GM21367 (cell line): ENCODE measurements around the gene KRTAP3-2.

Experiments used
- ATAC-seq: cut with Tn5 transposase; IDR thresholded peaks from one replicate; pipeline ENCODE4 v1.9.1; 2021; ENCODE audit not compliant: unreplicated experiment

Gene KRTAP3-2

DNA sequence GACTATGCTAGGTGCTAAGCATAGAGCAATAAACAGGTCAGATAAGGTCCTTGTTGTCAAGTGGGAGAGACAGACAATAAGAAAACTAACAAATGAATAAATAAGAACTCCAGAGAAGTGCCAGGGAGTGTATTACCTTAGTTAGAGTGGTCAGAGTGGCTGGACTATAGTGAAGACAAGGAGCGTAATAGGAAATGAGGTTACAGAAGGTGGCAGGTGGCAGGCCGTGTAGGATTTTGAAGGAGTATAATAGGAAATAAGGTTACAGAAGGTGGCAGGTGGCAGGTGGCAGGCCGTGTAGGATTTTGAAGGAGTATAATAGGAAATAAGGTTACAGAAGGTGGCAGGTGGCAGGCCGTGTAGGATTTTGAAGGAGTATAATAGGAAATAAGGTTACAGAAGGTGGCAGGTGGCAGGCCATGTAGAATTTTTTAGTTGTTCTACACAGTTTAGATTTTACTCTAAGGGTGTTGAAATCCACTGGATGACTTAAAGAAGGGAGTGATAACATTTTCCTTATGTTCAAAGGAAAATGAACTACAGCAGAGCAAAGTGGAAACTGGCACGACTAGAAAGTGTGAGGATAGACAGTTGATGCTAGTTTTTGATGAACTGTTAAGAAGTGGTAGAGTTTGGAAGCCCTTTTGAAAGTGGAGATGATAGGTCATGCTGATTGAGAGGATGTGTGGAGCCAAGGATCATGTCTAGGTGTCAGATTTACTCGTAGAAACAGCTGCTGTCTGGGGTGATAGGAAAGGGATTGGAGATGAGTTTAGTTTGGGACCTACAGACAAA is 12.8 kb upstream of the KRTAP3-2 start:
- no peak for ATAC-seq

DNA sequence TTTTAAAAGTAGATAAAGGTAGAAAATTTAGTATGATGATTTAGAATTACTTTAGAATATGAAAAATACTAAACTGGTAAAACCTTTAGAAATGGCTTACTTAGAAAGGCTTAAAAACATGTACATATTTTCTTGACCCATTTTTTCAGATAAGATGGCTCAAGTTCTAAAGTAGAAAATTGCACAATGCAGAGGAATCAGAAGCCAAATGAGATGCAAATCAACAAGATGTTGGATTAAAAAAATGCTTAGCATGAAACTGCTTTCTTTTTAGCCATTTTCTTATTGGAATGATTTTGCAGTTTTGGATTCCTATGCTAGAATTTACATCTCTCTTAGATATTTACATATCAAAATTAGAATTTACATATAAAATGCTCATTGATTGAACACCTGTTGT is 10.7 kb upstream of the KRTAP3-2 start:
- no peak for ATAC-seq

DNA sequence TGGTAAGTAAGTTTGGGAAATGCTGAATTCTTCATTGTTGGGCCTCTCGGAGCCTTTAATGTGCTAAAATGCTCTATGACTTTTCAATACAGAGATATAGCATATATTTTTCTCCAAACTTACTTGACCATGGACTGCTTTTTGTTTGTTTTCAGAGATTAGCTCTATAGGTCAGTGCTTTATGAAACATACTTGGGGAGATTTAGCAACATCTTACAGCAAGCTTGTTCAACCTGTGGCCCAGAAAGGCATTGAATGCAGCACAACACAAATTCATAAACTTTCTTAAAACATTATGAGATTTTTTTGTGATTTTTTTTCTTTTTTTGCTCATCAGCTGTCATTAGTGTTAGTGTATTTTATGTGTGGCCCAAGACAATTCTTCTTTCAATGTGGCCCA is 10.2 kb upstream of the KRTAP3-2 start:
- ATAC-seq: no peak

- ATAC-seq: no peak
Observed at GRCh38 chr17:41009301-41009760, 9.6 kb upstream of the KRTAP3-2 start.

DNA sequence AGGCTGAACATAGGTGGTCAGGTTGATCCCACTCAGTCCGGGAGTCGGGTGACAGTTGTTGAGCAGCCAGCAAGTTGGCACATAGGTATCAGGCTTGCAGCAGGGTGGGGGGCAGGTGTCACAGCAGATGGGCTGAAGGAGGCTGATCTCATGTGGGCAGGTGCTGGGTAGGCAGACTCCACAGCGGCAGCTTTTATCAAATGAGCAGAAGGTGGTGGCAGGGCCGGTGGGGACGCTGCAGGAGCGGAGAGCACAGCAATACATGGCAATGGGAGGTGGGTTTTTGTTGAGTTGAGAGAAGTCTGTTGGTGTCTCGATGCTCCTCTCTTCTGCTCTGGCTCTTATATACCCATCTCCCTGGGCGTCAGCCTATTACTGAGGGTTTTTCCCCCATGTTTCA is 9.1 kb upstream of the KRTAP3-2 start, which contains the start of gene KRTAP3-1:
Gene KRTAP3-1 (minus strand): TSS at position 318 of the 400 bp plus-strand sequence. CDS start 54 bp downstream, at position 264.
- ATAC-seq: no peak

- no peak for ATAC-seq
Observed at GRCh38 chr17:41004397-41004796, 4.7 kb upstream of the KRTAP3-2 start.

GRCh38 chr17:41003926-41004325 is 4.2 kb upstream of the KRTAP3-2 start:
- ATAC-seq: no peak

DNA sequence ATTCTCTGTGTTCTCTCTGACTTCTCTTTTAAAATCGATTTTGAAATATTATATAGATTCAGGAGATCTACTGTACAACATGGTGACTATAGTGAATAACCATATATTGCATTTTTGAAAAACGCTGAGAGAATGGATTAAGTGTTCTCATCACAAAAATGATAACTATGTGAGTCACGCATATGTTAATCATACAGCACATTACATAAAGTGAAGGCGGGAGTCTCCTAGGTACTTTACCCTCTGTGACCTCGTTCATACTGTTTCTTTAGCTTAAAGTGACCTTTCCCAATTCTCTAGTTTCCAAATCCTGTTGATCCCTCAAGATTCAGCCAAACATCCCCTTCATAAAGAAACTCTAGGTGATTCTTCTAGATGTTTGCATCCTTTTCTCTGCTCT is 3.1 kb upstream of the KRTAP3-2 start:
- no peak for ATAC-seq

GRCh38 chr17:41001795-41002194 is 2.1 kb upstream of the KRTAP3-2 start:
- ATAC-seq: no peak

DNA sequence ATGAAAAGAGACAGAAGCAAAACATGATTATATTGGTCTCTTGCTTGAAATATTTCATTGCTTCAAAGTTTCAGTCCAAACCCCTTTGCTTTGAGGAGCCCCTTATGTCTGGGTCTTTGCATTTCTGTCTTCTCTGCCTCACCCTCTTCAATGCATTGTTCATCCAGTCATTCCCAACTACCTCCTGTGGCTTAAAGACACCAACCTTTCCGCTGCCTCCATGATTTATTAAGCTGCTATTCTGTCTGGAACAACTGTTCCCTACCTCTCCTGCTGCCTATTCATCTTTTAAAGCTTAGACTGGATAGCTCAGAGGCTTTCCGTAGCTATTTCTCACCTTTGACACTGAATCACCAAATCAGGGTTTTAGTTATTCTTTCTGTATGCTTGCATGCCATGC is 2.3 kb downstream of the KRTAP3-2 start:
- no peak for ATAC-seq

DNA sequence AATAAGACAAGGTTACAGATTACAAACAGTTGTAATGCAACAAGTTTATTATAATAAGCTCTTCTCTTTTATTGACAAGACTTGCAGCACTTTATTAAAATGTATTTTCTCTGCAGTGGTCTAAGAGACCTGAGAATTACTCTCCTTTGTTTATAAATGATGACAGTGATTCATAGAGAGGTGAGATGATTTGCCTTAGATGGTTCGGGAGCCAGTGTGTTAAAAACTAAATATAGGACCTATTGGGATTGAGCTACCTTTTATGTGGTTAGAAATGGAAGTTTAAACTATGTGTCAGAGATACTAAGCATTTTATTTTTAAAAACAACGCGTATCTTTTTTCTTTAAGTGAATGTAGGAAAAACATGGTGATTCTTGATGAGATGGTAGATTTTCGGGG is 2.9 kb downstream of the KRTAP3-2 start:
- no peak for ATAC-seq

- ATAC-seq: no peak
Observed at GRCh38 chr17:40995116-40995515, 4.6 kb downstream of the KRTAP3-2 start.

DNA sequence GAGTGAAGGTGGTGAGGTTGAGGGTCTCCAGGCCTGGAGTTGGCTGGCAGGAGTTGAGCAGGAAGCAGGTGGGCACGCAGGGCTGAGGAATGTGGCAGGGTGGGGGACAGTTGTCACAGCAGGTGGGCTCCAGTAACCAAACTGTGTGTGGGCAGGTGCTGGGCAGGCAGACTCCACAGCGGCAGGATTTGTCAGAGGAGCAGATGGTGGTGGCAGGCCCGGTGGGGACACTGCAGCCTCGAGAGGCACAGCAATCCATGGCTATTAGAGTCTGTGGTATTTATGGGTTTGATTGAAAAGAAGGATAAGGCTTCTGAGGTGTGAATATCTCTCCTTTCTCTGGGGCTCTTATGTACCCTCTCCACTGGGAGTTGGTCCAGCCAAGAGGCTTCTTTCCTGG is 5.9 kb downstream of the KRTAP3-2 start, which contains the start of gene KRTAP3-3:
Gene KRTAP3-3 (minus strand): TSS at position 326 of the 400 bp plus-strand sequence. CDS start 67 bp downstream, at position 259.
- no peak for ATAC-seq

DNA sequence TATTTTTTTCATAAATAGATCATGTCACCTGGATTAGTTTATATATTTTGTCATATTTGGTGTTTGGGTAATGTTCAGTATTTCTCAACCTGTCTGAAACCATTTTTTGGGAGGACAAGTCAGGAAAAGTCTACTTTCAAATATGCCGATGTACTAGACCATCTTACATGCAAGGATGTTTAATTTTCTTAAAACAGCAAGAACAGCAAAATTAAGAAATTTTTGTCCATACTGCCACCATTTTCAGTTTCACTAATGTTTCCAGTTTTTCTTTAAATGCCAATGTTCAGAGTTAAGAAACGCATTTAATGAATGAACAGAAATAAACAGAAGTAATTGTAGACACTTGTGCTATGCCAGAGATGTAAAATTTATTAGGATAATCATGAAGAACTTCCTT is 6.6 kb downstream of the KRTAP3-2 start:
- ATAC-seq: no peak

DNA sequence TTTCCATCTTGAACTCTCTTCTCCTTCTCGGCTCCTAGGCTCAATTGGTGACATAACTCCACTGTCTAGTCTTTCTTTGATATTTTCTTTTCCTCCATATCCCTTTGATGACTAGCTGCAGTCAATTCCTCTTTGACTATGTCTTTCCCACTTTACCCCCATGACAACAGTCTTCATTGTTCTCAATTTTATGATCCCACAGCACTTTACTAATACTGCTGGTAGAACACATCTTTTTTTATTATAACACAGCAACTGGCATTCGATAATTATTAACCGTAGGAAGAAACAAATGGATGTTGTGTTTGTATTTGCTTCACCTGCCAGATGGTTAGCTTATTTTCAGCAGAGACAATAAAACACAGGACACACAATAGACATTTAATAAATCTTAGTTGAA is 7.0 kb downstream of the KRTAP3-2 start:
- no peak for ATAC-seq

DNA sequence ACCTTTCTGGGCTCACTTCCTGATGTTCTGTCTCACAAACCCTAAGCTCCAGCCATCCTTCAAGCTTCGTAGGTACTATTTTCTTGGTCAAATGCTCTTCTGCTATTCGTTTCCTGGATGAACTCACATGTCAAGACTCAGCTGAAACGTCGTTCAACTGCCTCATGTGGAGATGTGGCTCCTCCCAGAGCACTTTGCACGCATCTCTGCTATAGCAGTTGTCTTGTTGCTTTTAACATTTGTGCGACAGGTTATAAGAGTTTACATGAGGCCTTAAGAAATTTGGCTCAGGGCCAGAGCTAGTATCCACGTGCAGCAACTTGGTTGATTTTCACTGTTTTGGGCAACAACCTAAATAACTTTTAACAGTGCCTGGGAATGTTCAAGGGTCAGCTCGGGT is 12.8 kb downstream of the KRTAP3-2 start:
- no peak for ATAC-seq

GRCh38 chr17:40984226-40984625 is 15.5 kb downstream of the KRTAP3-2 start, which contains the start of gene KRT40:
TSS of gene KRT40 (minus strand) at chr17:40984326. CDS start at chr17:40984273, 53 bp downstream.
- no peak for ATAC-seq

GRCh38 chr17:40981115-40981514 is 18.6 kb downstream of the KRTAP3-2 start:
- no peak for ATAC-seq

DNA sequence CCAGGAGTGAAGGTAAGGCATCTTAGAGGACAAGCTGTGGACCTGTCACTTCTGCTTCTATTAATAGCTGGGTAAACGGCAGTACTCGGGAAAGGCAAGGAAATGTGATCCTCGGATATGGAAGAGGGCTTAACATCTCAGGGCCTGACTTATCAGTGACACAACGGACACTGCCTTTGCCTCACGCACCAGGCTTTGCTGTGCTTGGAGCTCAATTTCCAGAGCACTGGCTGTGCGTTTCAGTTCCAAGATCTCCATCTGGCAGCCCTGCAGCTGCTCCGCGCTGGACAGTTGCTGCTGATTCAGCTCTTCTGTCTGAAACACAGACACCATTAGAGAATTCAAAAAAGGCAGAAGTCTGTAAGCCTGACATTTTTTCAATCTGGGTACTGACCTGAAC is 19.1 kb downstream of the KRTAP3-2 start:
- no peak for ATAC-seq

DNA sequence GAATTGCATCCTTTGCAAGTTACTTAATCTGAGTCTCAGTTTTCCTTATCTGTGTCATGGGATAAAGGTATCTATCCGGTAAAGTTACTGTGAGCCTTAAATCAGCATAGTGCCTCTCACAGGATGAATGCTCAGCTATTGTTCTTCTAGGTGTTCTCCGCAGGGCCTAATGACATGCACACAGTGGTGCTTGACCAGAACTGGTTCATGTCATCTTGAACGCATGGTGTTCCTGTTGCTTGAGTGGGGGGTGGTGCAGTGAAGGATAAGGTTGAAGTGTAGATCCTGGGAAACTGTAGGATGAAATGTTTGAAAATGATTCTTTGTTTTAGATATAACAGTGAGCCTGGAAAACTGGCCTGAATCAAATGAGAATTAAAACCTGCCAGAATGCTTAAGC is 19.6 kb downstream of the KRTAP3-2 start:
- no peak for ATAC-seq

DNA sequence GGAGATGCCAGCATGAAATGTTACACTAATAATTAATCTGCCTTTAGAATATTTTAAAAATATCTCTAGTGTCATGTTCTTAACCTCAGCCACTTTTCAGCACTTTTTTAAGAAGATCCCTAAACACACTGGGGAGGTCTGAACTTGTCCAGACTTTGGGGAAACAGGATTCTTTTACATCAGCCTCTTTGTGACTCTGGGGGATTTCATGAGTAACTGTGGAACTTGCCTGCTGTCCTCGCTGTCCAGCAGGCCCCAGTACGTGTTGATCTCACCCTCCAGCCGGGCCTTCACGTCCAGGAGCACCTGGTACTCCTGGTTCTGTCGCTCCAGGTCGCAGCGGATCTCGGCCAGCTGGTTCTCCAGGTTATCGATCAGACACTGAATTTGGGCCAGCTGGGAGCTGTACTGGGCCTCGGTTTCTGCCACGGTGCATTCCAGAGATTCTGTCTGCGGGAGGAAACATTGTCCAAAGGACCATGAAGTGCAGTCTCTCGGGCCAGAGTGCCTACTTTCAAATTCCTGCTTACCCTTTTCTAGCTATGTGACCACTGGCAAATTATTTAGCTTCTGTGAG is 21.0 kb downstream of the KRTAP3-2 start:
- no peak for ATAC-seq

DNA sequence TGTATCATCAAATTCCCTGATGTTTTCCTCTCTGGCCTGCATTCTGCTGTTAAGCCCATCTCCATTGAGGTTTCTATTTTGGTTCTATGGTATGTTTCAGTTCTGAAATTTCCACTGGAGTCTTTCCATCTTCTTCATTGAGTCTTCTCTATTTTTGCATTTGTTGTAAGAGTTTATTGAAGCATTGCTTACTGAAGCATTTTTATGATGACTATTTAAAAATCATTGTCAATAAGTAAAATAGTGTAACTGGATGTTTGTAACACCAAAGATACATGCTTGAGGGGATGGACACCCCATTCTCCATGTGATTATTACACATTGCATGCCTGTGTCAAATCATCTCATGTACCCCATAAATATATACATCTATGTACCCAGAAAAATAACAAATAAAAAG is 24.2 kb downstream of the KRTAP3-2 start:
- no peak for ATAC-seq
